K562 (cell line): Measurements from ENCODE around the gene CLK3. TPM values are rescaled to one million over a fixed set of nuclear protein-coding genes. Genes with fewer than 3 reads are reported as not detected.

ENCODE experiments used
- ARNT ChIP-seq, 2 experiments: fragments of 450-650 bp; IDR thresholded peaks; 2 replicates each; pipeline ENCODE4 v1.6.1; 2016; ENCODE audit warnings: mild to moderate bottlenecking in 1 of 2
- CUX1 ChIP-seq: fragments of 200-800 bp; sonication (Bioruptor generic); IDR thresholded peaks from 2 replicates; pipeline ENCODE4 v1.6.1; 2016; ENCODE audit warnings: missing genetic modification characterization, missing compliant biosample characterization
- ESRRA ChIP-seq: fragments of 450-650 bp; IDR thresholded peaks from 2 replicates; pipeline ENCODE4 v1.6.1; 2014; ENCODE audit warnings: low read depth, mild to moderate bottlenecking, moderate library complexity, borderline replicate concordance
- FUS ChIP-seq: fragments of 200-400 bp; formaldehyde crosslinking; optimal IDR thresholded peaks from 2 replicates; pipeline ENCODE3; 2017; ENCODE audit warnings: low read depth, low read length
- GABPA ChIP-seq: fragments of 200-800 bp; sonication (Bioruptor generic); conservative IDR thresholded peaks from 2 replicates; pipeline ENCODE4 v1.6.1; 2016; ENCODE audit warnings: low read depth, missing genetic modification characterization, missing compliant biosample characterization
- MBD2 ChIP-seq: sonication (generic); IDR thresholded peaks from 2 replicates; pipeline ENCODE4 v1.6.1; 2016; ENCODE audit warnings: low read depth, borderline replicate concordance
- NBN ChIP-seq: fragments of 450-650 bp; IDR thresholded peaks from 2 replicates; pipeline ENCODE4 v1.6.1; 2016; ENCODE audit warnings: low read depth, mild to moderate bottlenecking
- POLR2A ChIP-seq: fragments of 450-650 bp; conservative IDR thresholded peaks from 2 replicates; pipeline ENCODE4 v1.6.1; 2016
- RB1 ChIP-seq: fragments of 450-650 bp; IDR thresholded peaks from 2 replicates; pipeline ENCODE4 v1.6.1; 2017; ENCODE audit warnings: low read depth, mild to moderate bottlenecking
- RCOR1 ChIP-seq, 2 experiments: IDR thresholded peaks; 2 replicates each; pipeline ENCODE4 v1.6.1; 2012; ENCODE audit warnings: low read depth in 2 of 2, low read length in 2 of 2, borderline replicate concordance in 1 of 2, improper control_type of control experiment in 1 of 2
- ZBTB49 ChIP-seq: sonication (generic); formaldehyde crosslinking; IDR thresholded peaks from 2 replicates; pipeline ENCODE4 v1.8.0; 2022; ENCODE audit warnings: missing genetic modification reagents, mild to moderate bottlenecking, borderline replicate concordance
- ZBTB7A ChIP-seq: IDR thresholded peaks from 2 replicates; pipeline ENCODE4 v1.6.1; 2011; ENCODE audit warnings: low read depth, mild to moderate bottlenecking, low read length, moderate library complexity, borderline replicate concordance; ENCODE audit not compliant: control insufficient read depth
- ZNF639 ChIP-seq, 2 experiments: fragments of 200-800 bp in 1 of 2; sonication (Bioruptor generic) in 1 of 2; sonication (generic) in 1 of 2; formaldehyde crosslinking in 1 of 2; IDR thresholded peaks in 1 of 2; conservative IDR thresholded peaks in 1 of 2; 2 replicates each; pipeline versions ENCODE4 v1.5.0 to v1.6.1; 2016 to 2020; ENCODE audit warnings: missing compliant biosample characterization in 1 of 2, missing genetic modification characterization in 1 of 2, missing genetic modification reagents in 1 of 2
- polyA plus RNA-seq, 8 experiments: library from polyadenylated mRNA; depleted of rRNA in 4 of 8; stranded (reverse) in 5 of 8; unstranded in 3 of 8; fragments of >200 nt; fragmentation: Nextera tagmentation in 2 of 8; fragmentation: Illumina TruSeq in 1 of 8; extraction: Ambion mirVana in 2 of 8; extraction: Trizol in 1 of 8; gene quantifications; 2 replicates each; pipeline versions ENCODE4 v1.2.1 to v1.2.3, GENCODE V29; 2011 to 2014; ENCODE audit warnings: inconsistent platforms in 1 of 8, missing spikeins in 1 of 8
- total RNA-seq, 7 experiments: library from RNA; depleted of rRNA in 6 of 7; stranded (reverse); fragments of >200 nt in 6 of 7; fragmentation: Illumina TruSeq in 2 of 7; extraction: Trizol in 2 of 7; gene quantifications; 2 replicates each; pipeline versions ENCODE4 v1.2.1 to v1.2.3, GENCODE V29; 2011 to 2021; ENCODE audit warnings: low replicate concordance in 1 of 7
- TF ChIP-seq, protein P1 (sequence below): fragments of 450-650 bp; IDR thresholded peaks from 2 replicates; pipeline ENCODE4 v1.6.1; 2016; ENCODE audit warnings: borderline replicate concordance

CLK3 gene
- total and polyA plus RNA-seq, 9 of the 15 experiments (the other 6 are each of a cell fraction or from before 2014, with no cell fraction given): 1.2 to 95.2 (median 51.7) TPM

DNA sequence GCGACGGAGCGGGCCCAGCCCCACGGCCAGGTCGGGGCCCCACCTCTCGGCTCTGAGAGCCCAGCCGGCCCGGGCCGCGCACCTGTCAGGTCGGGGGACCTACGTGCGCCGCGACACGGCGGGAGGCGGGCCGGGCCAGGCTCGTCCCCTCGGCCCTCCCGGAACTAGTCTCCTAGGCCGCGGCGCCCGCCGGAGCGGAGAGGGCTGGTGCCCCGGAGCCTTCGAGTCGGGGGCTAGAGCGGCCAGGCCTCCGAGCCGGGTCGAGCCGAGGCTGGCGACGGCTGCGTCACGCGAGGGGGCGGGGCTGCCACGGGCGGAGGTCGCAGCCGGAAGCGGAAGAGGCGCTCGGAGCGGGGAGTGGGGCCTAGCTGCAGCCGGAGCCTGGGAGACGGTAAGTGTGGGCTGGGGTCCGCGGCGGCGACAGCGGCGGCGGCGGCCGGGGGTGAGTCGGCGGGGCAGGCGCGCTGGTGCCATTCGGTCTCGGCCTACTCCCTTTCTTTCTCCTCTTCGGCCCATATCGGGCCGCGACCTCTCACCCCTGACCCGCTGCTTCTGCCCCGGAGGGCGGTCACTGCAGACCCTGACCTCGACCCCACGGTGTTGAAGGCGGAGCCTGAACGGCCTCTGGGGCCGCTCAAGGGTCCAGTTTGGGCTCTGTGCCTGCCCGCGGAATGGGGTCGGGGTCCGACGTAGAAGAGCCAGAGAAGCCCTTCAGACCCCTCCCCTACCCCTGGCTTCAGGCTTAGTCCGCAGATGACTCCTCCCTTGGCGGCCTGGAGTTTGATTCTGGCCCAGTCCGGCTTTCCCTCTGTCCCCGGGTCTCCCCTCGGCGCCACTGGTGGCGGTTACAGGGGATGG is at the start of gene CLK3 (continued):
- no peak for TF ChIP-seq CUX1 (CRISPR knock-in tag)
- TF ChIP-seq ZBTB49: peak; percentile 68; the same call in 1 of the 2 replicates
- peak; percentile 95 for TF ChIP-seq RB1
- peak in 1 of 2 experiments; percentile 98; a peak in 3 of 4 replicates for TF ChIP-seq ZNF639 (CRISPR knock-in tag; conservative IDR thresholded peaks at IDR 0.05 in 1 of 2, IDR thresholded peaks at IDR 0.05 in 1 of 2)
- TF ChIP-seq ZBTB7A: peak; percentile 74
- no peak for TF ChIP-seq ARNT (IDR thresholded peaks at IDR 0.05)
- peak; percentile 71; the same call in 1 of the 2 replicates for TF ChIP-seq ESRRA
- TF ChIP-seq, protein P1, sequence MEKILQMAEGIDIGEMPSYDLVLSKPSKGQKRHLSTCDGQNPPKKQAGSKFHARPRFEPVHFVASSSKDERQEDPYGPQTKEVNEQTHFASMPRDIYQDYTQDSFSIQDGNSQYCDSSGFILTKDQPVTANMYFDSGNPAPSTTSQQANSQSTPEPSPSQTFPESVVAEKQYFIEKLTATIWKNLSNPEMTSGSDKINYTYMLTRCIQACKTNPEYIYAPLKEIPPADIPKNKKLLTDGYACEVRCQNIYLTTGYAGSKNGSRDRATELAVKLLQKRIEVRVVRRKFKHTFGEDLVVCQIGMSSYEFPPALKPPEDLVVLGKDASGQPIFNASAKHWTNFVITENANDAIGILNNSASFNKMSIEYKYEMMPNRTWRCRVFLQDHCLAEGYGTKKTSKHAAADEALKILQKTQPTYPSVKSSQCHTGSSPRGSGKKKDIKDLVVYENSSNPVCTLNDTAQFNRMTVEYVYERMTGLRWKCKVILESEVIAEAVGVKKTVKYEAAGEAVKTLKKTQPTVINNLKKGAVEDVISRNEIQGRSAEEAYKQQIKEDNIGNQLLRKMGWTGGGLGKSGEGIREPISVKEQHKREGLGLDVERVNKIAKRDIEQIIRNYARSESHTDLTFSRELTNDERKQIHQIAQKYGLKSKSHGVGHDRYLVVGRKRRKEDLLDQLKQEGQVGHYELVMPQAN: peak; percentile 74; the same call in 1 of the 2 replicates
- TF ChIP-seq NBN: no peak
- peak; percentile 70 for TF ChIP-seq POLR2A
- TF ChIP-seq FUS: peak; percentile 77
- TF ChIP-seq GABPA: peak; percentile 97
- peak; percentile 67; the same call in 1 of the 2 replicates for TF ChIP-seq MBD2
- TF ChIP-seq RCOR1 (IDR thresholded peaks at IDR 0.05; ENCODE audit: borderline replicate concordance in 1 of 2, low read depth in 2 of 2, low read length in 2 of 2): peak in 1 of 2 experiments; percentile 71; a peak in 1 of 4 replicates
